Osteoblast (primary cell): ENCODE measurements around the gene PIGN. TPM values are rescaled to one million over a fixed set of nuclear protein-coding genes. Genes with fewer than 3 reads are reported as not detected.
A peak's percentile ranks its signal among the peaks of the same experiment; 100 is the strongest.

Experiments
- DNase-seq: peaks from one replicate; pipeline ENCODE4 v3.0.0; 2011; ENCODE audit warnings: low spot score, mixed read lengths; ENCODE audit not compliant: insufficient read length; ENCODE audit errors: missing footprints
- H2AFZ ChIP-seq: 2 replicates; pipeline ENCODE4 v1.6.0; 2011; ENCODE audit warnings: mild to moderate bottlenecking, low read length
- H3K27ac ChIP-seq: 2 replicates; pipeline ENCODE4 v1.5.1; 2011; ENCODE audit warnings: mild to moderate bottlenecking, low read depth, low read length, moderate library complexity
- H3K27me3 ChIP-seq: 2 replicates; pipeline ENCODE4 v1.6.0; 2012; ENCODE audit warnings: mild to moderate bottlenecking, control low read depth, inconsistent platforms, low read length, moderate library complexity; ENCODE audit not compliant: insufficient read depth
- H3K36me3 ChIP-seq: 2 replicates; pipeline ENCODE4 v1.5.1; 2011; ENCODE audit warnings: mild to moderate bottlenecking, low read length, control low read depth, moderate library complexity; ENCODE audit not compliant: insufficient read depth
- H3K4me1 ChIP-seq: 2 replicates; pipeline ENCODE4 v1.5.1; 2011; ENCODE audit warnings: mild to moderate bottlenecking, low read length, control low read depth, moderate library complexity; ENCODE audit not compliant: insufficient read depth
- H3K4me2 ChIP-seq: 2 replicates; pipeline ENCODE4 v1.6.0; 2011; ENCODE audit warnings: mild to moderate bottlenecking, low read length; ENCODE audit not compliant: insufficient read depth
- H3K4me3 ChIP-seq: fragments of 200-600 bp; sonication (generic); 3 replicates; pipeline ENCODE4 v1.5.1; 2012; ENCODE audit warnings: mild to moderate bottlenecking, low read length, inconsistent platforms; ENCODE audit not compliant: insufficient read depth
- H3K79me2 ChIP-seq: 2 replicates; pipeline ENCODE4 v1.6.0; 2012; ENCODE audit warnings: mild to moderate bottlenecking, low read length, control low read depth, inconsistent platforms; ENCODE audit not compliant: insufficient read depth
- H3K9me3 ChIP-seq: 2 replicates; pipeline ENCODE4 v1.5.1; 2011; ENCODE audit warnings: low read depth, low read length, control low read depth
- H4K20me1 ChIP-seq: 2 replicates; pipeline ENCODE4 v1.6.0; 2012; ENCODE audit warnings: mild to moderate bottlenecking, low read length, control low read depth; ENCODE audit not compliant: insufficient read depth
- CTCF ChIP-seq: IDR thresholded peaks from 2 replicates; pipeline ENCODE4 v1.5.1; 2011; ENCODE audit warnings: mild to moderate bottlenecking, low read depth, low read length, moderate library complexity; ENCODE audit errors: extremely low read depth
- total RNA-seq: library from RNA; depleted of rRNA; stranded (reverse); fragments of >200 nt; gene quantifications from 2 replicates; pipeline ENCODE4 v1.2.3, GENCODE V29; 2012

Gene PIGN
- total RNA-seq, 1 donor: 44.2 TPM

- no peaks in the 10 kb centered on the region for H3K36me3 ChIP-seq
- H3K27ac ChIP-seq: peak overlapping the region; percentile 22
- H4K20me1 ChIP-seq: peaks cover 29% of the 10 kb centered on the region
- H3K4me2 ChIP-seq: peak overlapping the region; percentile 32
- TF ChIP-seq CTCF: no peak
- peaks cover 79% of the 10 kb centered on the region for H3K79me2 ChIP-seq
- DNase-seq: peak; percentile 25
- no peaks in the 10 kb centered on the region for H3K9me3 ChIP-seq
- H2AFZ ChIP-seq: no peak overlapping the region
- no peak overlapping the region for H3K4me3 ChIP-seq
- no peaks in the 10 kb centered on the region for H3K27me3 ChIP-seq
- H3K4me1 ChIP-seq: no peaks in the 10 kb centered on the region
These were observed 13.5 kb upstream of the PIGN start for GRCh38 chr18:62200121-62200914.

GRCh38 chr18:62199629-62200028 is 12.8 kb upstream of the PIGN start:
- Histone ChIP-seq H3K4me1 (no peaks in the 10 kb centered on the region), H3K27ac (no peak overlapping the region), H4K20me1 (peaks cover 30% of the 10 kb centered on the region), H3K4me3 (no peak overlapping the region), H3K9me3 (no peaks in the 10 kb centered on the region), H3K4me2 (no peak overlapping the region), H2AFZ (no peak overlapping the region), H3K79me2 (peaks cover 77% of the 10 kb centered on the region), H3K27me3 (no peaks in the 10 kb centered on the region), H3K36me3 (no peaks in the 10 kb centered on the region)
- no peak for DNase-seq
- TF ChIP-seq CTCF: no peak

GRCh38 chr18:62198259-62198658 is 11.4 kb upstream of the PIGN start:
- Histone ChIP-seq H3K4me1 (no peaks in the 10 kb centered on the region), H3K27me3 (no peaks in the 10 kb centered on the region), H3K4me2 (no peak overlapping the region), H3K36me3 (no peaks in the 10 kb centered on the region), H2AFZ (no peak overlapping the region), H3K4me3 (no peak overlapping the region), H3K9me3 (no peaks in the 10 kb centered on the region), H3K79me2 (peaks cover 80% of the 10 kb centered on the region), H3K27ac (no peak overlapping the region), H4K20me1 (peaks cover 30% of the 10 kb centered on the region)
- DNase-seq: no peak
- no peak for TF ChIP-seq CTCF

- Histone ChIP-seq H3K4me1 (no peaks in the 10 kb centered on the region), H4K20me1 (peaks cover 27% of the 10 kb centered on the region), H3K4me2 (no peak overlapping the region), H3K36me3 (no peaks in the 10 kb centered on the region), H3K4me3 (no peak overlapping the region), H2AFZ (no peak overlapping the region), H3K79me2 (peaks cover 84% of the 10 kb centered on the region), H3K27ac (no peak overlapping the region), H3K9me3 (no peaks in the 10 kb centered on the region), H3K27me3 (no peaks in the 10 kb centered on the region)
- TF ChIP-seq CTCF: no peak
- no peak for DNase-seq
These were observed 10.1 kb upstream of the PIGN start for GRCh38 chr18:62196980-62197379.
